Tibial artery (tissue), 4 donors: ENCODE results near the gene TMEM256.

Experiments
- DNase-seq, 2 donors: peaks; one replicate each; pipeline ENCODE4 v3.0.0-alpha.2; 2019
- H3K27ac ChIP-seq, 2 donors: fragments of 200-600 bp; sonication (generic) in 1 of 2; 1 replicate in 1 of 2; 2 replicates in 1 of 2; pipeline ENCODE4 v1.5.1; 2018 to 2019; ENCODE audit warnings: mild to moderate bottlenecking in 1 of 2
- H3K27me3 ChIP-seq, 2 donors: fragments of 200-600 bp; sonication (generic) in 1 of 2; one replicate each; pipeline versions ENCODE4 v1.5.1 to v1.6.0; 2016 to 2019
- H3K36me3 ChIP-seq, 3 donors: fragments of 200-600 bp; sonication (generic) in 2 of 3; one replicate each; pipeline ENCODE4 v1.5.1; 2016 to 2019; ENCODE audit warnings: mild to moderate bottlenecking in 2 of 3
- H3K4me1 ChIP-seq, 4 donors: fragments of 200-600 bp; sonication (generic) in 2 of 4; 1 replicate in 3 of 4; 2 replicates in 1 of 4; pipeline ENCODE4 v1.5.1; 2016 to 2019
- H3K4me3 ChIP-seq, 2 donors: fragments of 200-600 bp; sonication (generic) in 1 of 2; 1 replicate in 1 of 2; 2 replicates in 1 of 2; pipeline ENCODE4 v1.5.1; 2018 to 2019; ENCODE audit warnings: mild to moderate bottlenecking in 2 of 2
- H3K9me3 ChIP-seq, 3 donors: fragments of 200-600 bp; sonication (generic) in 1 of 3; one replicate each; pipeline ENCODE4 v1.5.1; 2016 to 2019
- intact Hi-C: fragments of 100-400 bp; cut with DNase I; formaldehyde crosslinking; loops from one replicate; pipeline ENCODE4 v1.15.0; 2023; ENCODE audit warnings: low total_unique reads
- TF ChIP-seq, protein P1 (sequence below), 2 experiments: fragments of 200-600 bp in 1 of 2; fragments of 450-650 bp in 1 of 2; IDR thresholded peaks; one replicate each; pipeline ENCODE4 v1.5.1; 2017 to 2019; ENCODE audit warnings: antibody characterized with exemption in 2 of 2, mild to moderate bottlenecking in 1 of 2, moderate library complexity in 1 of 2

The TMEM256 gene

DNA sequence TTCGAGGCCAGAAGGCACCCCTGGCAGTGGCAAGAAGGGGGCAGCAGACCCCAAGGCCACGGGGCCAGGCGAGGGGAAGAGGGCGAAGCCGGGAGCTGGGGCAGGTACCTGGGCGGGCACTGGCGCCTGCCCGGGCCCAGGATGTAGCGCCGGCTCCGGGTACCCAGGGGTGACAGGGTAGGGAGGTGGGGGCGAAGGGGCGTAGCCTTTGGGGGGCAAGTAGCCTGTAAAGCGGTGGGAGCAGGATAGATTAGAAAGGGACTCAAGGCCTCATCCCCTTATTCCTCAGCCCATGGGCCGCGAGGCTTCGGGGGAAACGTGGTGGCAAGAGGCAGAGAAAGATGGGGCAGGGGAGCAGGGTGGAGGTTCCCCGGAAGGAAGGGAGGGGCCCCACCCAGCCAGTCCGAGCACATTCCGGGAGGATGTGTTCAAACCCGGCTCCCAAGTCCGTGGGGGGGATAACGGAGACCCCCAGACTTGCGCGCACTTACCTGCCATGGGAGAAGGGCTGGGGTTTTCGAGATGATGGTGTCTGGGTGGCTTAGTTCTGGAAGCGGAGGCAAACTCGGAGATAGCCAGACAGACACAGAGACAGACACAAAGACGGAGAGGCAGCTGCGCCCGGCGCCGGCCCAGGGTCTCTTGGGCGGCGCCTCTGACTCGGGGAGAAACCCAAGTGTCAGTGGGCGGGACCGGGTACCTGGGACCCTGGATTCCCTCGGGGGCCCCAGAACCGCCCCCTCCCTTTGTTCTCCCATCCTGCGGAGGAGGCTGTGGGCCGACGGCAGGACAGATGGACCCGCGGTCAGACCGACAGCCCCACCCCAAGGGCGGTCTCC lies 10.1 kb downstream of the TMEM256 start:
- Histone ChIP-seq H3K27me3 (no peaks in the 10 kb centered on the region), H3K36me3 (peaks cover 0 to 29% (median 22%) of the 10 kb centered on the region in 3 donors), H3K27ac (peak overlapping the region; percentile 88 to 90), H3K4me3 (peak overlapping the region; percentile 62 to 73), H3K9me3 (no peaks in the 10 kb centered on the region), H3K4me1 (peaks cover 0 to 26% (median 16%) of the 10 kb centered on the region in 4 donors)
- no peak for DNase-seq
- intact Hi-C loops, result no loop called here
- TF ChIP-seq, protein P1, sequence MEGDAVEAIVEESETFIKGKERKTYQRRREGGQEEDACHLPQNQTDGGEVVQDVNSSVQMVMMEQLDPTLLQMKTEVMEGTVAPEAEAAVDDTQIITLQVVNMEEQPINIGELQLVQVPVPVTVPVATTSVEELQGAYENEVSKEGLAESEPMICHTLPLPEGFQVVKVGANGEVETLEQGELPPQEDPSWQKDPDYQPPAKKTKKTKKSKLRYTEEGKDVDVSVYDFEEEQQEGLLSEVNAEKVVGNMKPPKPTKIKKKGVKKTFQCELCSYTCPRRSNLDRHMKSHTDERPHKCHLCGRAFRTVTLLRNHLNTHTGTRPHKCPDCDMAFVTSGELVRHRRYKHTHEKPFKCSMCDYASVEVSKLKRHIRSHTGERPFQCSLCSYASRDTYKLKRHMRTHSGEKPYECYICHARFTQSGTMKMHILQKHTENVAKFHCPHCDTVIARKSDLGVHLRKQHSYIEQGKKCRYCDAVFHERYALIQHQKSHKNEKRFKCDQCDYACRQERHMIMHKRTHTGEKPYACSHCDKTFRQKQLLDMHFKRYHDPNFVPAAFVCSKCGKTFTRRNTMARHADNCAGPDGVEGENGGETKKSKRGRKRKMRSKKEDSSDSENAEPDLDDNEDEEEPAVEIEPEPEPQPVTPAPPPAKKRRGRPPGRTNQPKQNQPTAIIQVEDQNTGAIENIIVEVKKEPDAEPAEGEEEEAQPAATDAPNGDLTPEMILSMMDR (IDR thresholded peaks at IDR 0.05), result no peak

GRCh38 chr17:7392696-7393612 lies 10.9 kb downstream of the TMEM256 start:
- Histone ChIP-seq H3K27me3 (no peaks in the 10 kb centered on the region), H3K9me3 (no peaks in the 10 kb centered on the region), H3K27ac (peak overlapping the region; percentile 88 to 90), H3K4me3 (peak overlapping the region; percentile 62 to 73), H3K36me3 (peaks cover 0 to 38% (median 25%) of the 10 kb centered on the region in 3 donors), H3K4me1 (peaks cover 0 to 26% (median 16%) of the 10 kb centered on the region in 4 donors)
- intact Hi-C loops, result no loop called here
- no peak for DNase-seq
- TF ChIP-seq, protein P1 (IDR thresholded peaks at IDR 0.05), result no peak

DNA sequence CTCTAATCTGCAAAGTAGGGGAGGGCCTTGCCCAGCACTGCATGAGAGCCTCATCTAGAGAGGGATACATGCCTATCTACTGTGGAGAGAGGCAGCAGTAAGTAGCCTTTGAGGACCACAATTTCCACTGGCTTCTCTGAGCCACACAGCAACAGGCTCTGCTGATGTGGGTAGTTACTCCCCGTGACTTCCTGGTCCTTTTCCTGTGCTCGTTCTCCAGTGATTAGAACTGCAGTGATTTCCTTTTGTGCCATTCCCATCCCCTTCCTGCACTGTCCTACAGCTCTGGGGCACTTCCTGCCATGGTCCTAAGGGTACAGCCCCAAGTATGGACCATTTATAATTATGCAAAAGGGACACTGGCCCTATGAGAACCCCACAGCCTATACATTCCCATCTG lies 12.6 kb downstream of the TMEM256 start:
- intact Hi-C loops, result no loop called here
- H3K27ac ChIP-seq, result no peak overlapping the region
- no peak overlapping the region for H3K4me3 ChIP-seq
- peaks cover 0 to 26% (median 16%) of the 10 kb centered on the region in 4 donors for H3K4me1 ChIP-seq
- TF ChIP-seq, protein P1 (IDR thresholded peaks at IDR 0.05), result no peak
- H3K9me3 ChIP-seq, result no peaks in the 10 kb centered on the region
- DNase-seq, result no peak
- no peaks in the 10 kb centered on the region for H3K27me3 ChIP-seq
- peaks cover 0 to 54% (median 25%) of the 10 kb centered on the region in 3 donors for H3K36me3 ChIP-seq

DNA sequence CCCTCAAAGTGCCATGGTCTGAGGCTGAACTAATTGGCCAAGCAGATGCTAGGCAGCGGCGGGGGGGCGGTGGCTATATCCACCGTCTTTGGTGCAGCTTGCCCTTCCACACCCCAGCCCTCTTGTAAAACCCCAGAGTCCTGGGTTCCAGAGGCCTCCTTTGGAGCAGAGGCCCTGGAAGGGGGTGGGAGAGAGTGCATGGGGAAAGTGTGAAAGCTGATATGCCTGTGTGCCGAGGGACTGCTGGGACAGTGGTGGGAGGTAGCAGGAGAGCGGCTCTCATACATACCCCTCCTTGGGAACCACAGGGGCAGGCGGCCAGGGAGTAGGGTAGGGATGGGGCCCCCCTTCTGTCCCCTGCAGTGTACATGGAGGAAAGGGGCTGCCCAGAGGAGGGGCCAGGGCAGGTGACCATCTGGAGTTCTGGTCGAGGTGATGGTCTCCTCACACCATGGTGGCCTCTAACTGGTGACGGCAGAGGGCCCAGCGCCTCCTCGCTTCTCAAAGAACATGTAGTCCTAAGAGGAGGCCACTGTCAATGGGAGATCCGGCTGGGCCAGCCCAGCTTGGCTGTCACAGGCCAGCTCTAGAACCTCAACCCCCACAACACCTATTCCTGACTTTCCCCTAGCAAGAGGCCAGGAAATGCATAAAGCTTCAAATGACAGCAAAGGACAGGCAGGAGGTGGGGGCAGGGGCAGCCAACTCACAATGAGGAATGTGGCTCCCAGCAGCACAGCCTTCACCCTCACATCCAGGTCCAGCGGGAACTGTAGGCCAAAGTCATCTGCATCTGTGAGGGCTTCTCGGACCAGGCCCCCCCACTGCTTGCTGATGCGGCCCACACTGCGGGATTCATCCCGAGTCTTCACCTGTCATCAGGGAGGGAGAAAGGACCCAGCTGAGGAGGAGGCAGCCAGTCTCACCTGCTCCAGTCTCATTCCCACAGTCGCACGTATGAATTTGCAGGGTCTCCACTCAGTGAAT lies 13.7 kb downstream of the TMEM256 start:
- TF ChIP-seq, protein P1 (IDR thresholded peaks at IDR 0.05), result no peak
- no peak for DNase-seq
- Histone ChIP-seq H3K4me3 (no peak overlapping the region), H3K27ac (no peak overlapping the region), H3K27me3 (no peaks in the 10 kb centered on the region), H3K36me3 (peaks cover 0 to 60% (median 25%) of the 10 kb centered on the region in 3 donors), H3K9me3 (no peaks in the 10 kb centered on the region), H3K4me1 (peaks cover 0 to 26% (median 13%) of the 10 kb centered on the region in 4 donors)
- intact Hi-C loops, result no loop called here

DNA sequence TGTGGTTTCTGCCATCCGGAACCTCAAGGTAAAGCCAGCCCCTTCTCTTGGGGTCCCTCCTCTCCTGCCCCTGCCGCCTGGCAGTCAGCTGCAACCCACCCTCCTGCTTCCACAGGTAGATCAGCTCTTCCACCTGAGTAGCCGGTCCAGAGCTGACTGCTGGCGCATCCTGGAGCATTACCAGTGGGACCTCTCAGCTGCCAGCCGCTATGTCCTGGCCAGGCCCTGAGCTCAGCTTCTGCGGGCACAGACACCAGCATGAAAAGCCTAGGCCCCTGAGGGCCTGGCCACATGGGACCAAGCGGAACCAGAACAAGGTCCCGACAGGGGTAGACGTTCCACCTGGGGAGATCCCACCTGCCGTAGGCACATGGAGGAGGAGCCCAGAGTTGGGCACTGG lies 15.0 kb downstream of the TMEM256 start:
- Histone ChIP-seq H3K27ac (no peak overlapping the region), H3K4me3 (no peak overlapping the region), H3K9me3 (no peaks in the 10 kb centered on the region), H3K4me1 (peaks cover 0 to 26% (median 15%) of the 10 kb centered on the region in 4 donors), H3K36me3 (peaks cover 0 to 69% (median 25%) of the 10 kb centered on the region in 3 donors), H3K27me3 (no peaks in the 10 kb centered on the region)
- DNase-seq, result no peak
- intact Hi-C loops, result no loop called here
- TF ChIP-seq, protein P1 (IDR thresholded peaks at IDR 0.05), result no peak
